Thymus (tissue), 11 donors: ENCODE results near the gene CHST13. TPM values are rescaled to one million over a fixed set of nuclear protein-coding genes. Genes with fewer than 3 reads are reported as not detected.

Experiments used
- DNase-seq, 9 donors: peaks; one replicate each; pipeline ENCODE4 v3.0.0-alpha.2; 2013; ENCODE audit warnings: low spot score in 9 of 9, low read depth in 6 of 9, missing footprints in 1 of 9
- H3K27ac ChIP-seq, 2 donors: one replicate each; pipeline ENCODE4 v1.5.1; 2013; ENCODE audit warnings: control low read depth in 1 of 2, low read depth in 1 of 2, low read length in 1 of 2, mild to moderate bottlenecking in 1 of 2, moderate library complexity in 1 of 2
- H3K27me3 ChIP-seq, 2 donors: one replicate each; pipeline ENCODE4 v1.5.1; 2013; ENCODE audit warnings: low read length in 1 of 2; ENCODE audit not compliant: control insufficient read depth in 2 of 2, insufficient read depth in 1 of 2
- H3K36me3 ChIP-seq, 2 donors: one replicate each; pipeline ENCODE4 v1.5.1; 2013; ENCODE audit warnings: low read length in 1 of 2, mild to moderate bottlenecking in 1 of 2, moderate library complexity in 1 of 2; ENCODE audit not compliant: control insufficient read depth in 2 of 2, insufficient read depth in 2 of 2
- H3K4me1 ChIP-seq, 2 donors: one replicate each; pipeline ENCODE4 v1.5.1; 2013; ENCODE audit warnings: low read length in 2 of 2; ENCODE audit not compliant: control insufficient read depth in 2 of 2, insufficient read depth in 2 of 2
- H3K4me3 ChIP-seq, 2 donors: one replicate each; pipeline ENCODE4 v1.5.1; 2013; ENCODE audit warnings: low read length in 2 of 2, control low read depth in 1 of 2, mild to moderate bottlenecking in 1 of 2
- H3K9me3 ChIP-seq, 2 donors: one replicate each; pipeline ENCODE4 v1.5.1; 2013; ENCODE audit warnings: low read length in 1 of 2, mild to moderate bottlenecking in 1 of 2; ENCODE audit not compliant: control insufficient read depth in 2 of 2, insufficient read depth in 1 of 2
- WGBS: extraction: QIAGEN DNeasy Blood & Tissue Kit; methylation state at CpG from one replicate; pipeline ENCODE4 v1.1.7; 2013; 5-methylcytosine and 5-hydroxymethylcytosine counted together
- polyA plus RNA-seq: library from polyadenylated mRNA; stranded (reverse); fragments of 200-250 nt; gene quantifications from one replicate; pipeline ENCODE4 v1.2.3, GENCODE V29; 2013
- total RNA-seq: library from RNA; stranded (reverse); fragments of 120-200 nt; gene quantifications from one replicate; pipeline ENCODE4 v1.2.4, GENCODE V29; 2013
- donor health status: healthy.

CHST13 gene
- total and polyA plus RNA-seq, 2 donors = 0.38 to 0.39 TPM

DNA sequence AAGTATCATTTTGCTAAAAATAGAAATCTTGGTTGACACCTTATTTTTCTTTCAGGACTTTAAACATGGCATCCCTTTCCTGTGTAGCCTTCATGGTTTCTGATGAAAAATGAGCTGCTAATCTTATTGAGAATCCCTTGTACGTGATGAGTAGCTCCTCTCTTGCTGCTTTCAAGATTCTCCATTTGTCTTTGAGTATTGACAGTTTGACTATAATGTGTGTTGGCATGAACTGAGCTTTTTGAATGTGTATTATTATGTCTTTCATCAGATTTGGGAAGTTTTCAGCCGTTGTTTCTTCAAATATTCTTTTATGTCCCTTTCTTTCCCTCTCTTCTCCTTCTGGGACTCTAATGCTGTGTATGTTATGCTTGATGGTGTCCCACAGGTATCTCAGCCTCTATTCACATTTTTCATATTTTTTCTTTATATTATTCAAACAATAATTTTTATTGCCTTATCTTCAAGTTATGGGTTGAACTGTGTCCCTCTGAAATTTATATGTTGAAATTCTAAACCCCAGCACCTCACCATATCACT, 38.9 kb downstream of the CHST13 start:
- Histone ChIP-seq H3K4me3 (no peak overlapping the region), H3K4me1 (no peaks in the 10 kb centered on the region)
- 96% methylated on average over 2 of the region's 2 CpGs for WGBS

DNA sequence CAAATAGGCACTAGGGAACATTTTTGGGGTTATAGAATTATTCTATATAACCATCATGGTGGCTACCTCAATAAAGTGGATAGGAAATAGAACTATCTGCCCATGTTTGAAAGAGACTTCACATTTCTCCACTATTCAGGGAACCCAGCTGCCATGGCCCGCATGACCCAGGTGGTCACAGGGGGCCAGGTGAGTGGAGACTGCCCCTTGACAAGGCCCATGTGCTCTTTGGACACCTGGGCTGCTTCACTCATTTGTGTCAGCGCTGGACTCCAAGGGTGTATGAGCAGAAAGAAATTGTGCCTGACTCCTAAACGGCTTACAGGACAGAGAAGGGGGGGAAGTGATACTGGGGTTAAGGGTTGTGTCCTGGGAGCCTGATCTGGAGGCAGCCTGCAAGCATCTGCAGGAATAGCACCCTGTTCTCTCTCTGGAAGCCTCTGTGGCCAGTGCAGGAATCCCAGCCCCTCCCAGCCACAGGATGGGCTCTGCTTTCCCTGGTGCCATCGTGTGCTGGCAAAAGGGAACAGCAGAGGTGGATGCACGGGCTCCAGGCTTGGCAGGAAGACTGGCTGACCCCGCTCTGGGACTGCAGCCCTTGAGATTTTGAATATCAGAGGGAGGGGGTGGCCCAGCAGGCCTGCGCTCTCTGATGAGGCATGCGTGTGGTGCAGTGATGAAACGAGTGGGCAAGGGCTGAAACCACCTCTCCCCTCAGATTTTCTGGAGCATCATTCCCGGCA, 43.9 kb downstream of the CHST13 start:
- H3K27ac ChIP-seq = no peak overlapping the region
- H3K4me3 ChIP-seq = no peak overlapping the region
- H3K9me3 ChIP-seq = no peaks in the 10 kb centered on the region
- H3K36me3 ChIP-seq = no peaks in the 10 kb centered on the region
- WGBS = 91% methylated on average over 10 of the region's 10 CpGs
- DNase-seq = no peak
- no peaks in the 10 kb centered on the region for H3K27me3 ChIP-seq
- no peaks in the 10 kb centered on the region for H3K4me1 ChIP-seq

More for the DNA sequence above, 38.9 kb downstream of the CHST13 start:
- Histone ChIP-seq H3K27ac (no peak overlapping the region), H3K9me3 (no peaks in the 10 kb centered on the region), H3K36me3 (no peaks in the 10 kb centered on the region), H3K27me3 (no peaks in the 10 kb centered on the region)
- no peak for DNase-seq

- no peaks in the 10 kb centered on the region for H3K4me1 ChIP-seq
- H3K27me3 ChIP-seq = no peaks in the 10 kb centered on the region
- H3K27ac ChIP-seq = no peak overlapping the region
- H3K9me3 ChIP-seq = peaks cover 0 to 3% of the 10 kb centered on the region in 2 donors
- DNase-seq = no peak
- H3K4me3 ChIP-seq = no peak overlapping the region
- 89% methylated on average over 3 of the region's 3 CpGs for WGBS
- H3K36me3 ChIP-seq = no peaks in the 10 kb centered on the region
Measured at GRCh38 chr3:126568776-126569342, 44.9 kb downstream of the CHST13 start.

GRCh38 chr3:126569390-126569975, 45.5 kb downstream of the CHST13 start:
- no peak for DNase-seq
- H3K27ac ChIP-seq = no peak overlapping the region
- H3K4me3 ChIP-seq = no peak overlapping the region
- H3K4me1 ChIP-seq = no peaks in the 10 kb centered on the region
- H3K27me3 ChIP-seq = no peaks in the 10 kb centered on the region
- peaks cover 0 to 3% of the 10 kb centered on the region in 2 donors for H3K9me3 ChIP-seq
- H3K36me3 ChIP-seq = no peaks in the 10 kb centered on the region
- 97% methylated on average over 9 of the region's 9 CpGs for WGBS

- no peaks in the 10 kb centered on the region for H3K36me3 ChIP-seq
- no peaks in the 10 kb centered on the region for H3K27me3 ChIP-seq
- H3K27ac ChIP-seq = no peak overlapping the region
- H3K4me3 ChIP-seq = no peak overlapping the region
- WGBS = 90% methylated on average over 6 of the region's 6 CpGs
- H3K9me3 ChIP-seq = peaks cover 0 to 3% of the 10 kb centered on the region in 2 donors
- no peak for DNase-seq
- no peaks in the 10 kb centered on the region for H3K4me1 ChIP-seq
Measured at GRCh38 chr3:126570103-126570541, 46.2 kb downstream of the CHST13 start.

- DNase-seq = no peak
- no peak overlapping the region for H3K4me3 ChIP-seq
- 97% methylated on average over 7 of the region's 7 CpGs for WGBS
Measured at GRCh38 chr3:126571078-126571477, 47.1 kb downstream of the CHST13 start.

DNA sequence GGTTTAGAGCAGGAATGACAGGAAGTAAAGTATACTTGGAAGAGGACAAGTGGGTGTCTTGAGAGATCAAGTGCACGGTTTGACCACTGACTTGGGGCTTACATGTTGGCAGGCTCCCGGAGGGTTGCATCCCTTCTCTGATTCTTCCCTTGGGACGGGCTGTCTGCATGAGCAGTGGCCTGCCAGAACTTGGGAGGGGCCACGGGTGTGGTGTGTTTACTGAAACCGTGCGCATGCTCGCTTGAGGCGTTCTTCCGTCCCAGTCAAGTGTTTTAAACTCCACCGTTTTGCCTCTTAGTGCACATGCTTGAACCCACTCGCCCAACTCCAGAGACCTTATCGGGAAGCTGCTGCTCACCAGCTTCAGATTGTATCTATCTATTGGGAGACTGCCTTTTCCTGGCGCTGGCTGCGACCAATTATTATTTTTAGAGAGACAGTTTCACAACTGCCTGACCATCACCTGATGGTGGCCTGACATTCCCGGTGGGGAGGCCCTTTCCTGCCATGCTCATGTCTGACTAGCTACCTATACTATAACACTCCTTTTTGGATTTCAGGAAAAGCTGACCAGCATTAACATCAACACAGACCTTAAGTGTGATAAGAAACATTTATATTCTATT, 49.6 kb downstream of the CHST13 start:
- Histone ChIP-seq H3K27ac (no peak overlapping the region), H3K4me3 (no peak overlapping the region), H3K36me3 (no peaks in the 10 kb centered on the region), H3K9me3 (peaks cover 0 to 3% of the 10 kb centered on the region in 2 donors), H3K4me1 (peaks cover 3 to 8% of the 10 kb centered on the region in 2 donors), H3K27me3 (no peaks in the 10 kb centered on the region)
- 95% methylated on average over 15 of the region's 15 CpGs for WGBS
- DNase-seq = no peak

More at GRCh38 chr3:126571078-126571477, 47.1 kb downstream of the CHST13 start:
- Histone ChIP-seq H3K36me3 (no peaks in the 10 kb centered on the region), H3K9me3 (peaks cover 0 to 3% of the 10 kb centered on the region in 2 donors), H3K27ac (no peak overlapping the region), H3K27me3 (no peaks in the 10 kb centered on the region), H3K4me1 (no peaks in the 10 kb centered on the region)

DNA sequence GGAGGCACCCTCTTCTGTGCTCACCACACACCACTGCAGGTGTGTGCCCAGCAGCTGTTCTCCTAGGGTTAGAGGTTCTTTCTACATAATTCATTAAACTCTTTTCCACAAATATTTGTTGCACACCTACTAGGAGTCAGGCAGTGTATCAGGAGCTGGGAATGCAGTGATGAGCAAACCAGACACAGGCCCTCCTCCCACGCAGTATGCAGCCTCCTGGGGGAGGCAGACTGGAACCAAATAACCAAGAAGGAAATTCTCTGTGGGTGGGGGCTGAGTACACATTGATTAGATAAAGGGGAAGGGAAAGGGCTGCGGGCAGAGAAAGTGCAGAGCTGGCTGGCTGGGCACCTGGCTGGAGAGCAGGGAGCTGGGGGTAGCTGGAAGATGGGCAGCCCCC, 53.3 kb downstream of the CHST13 start:
- Histone ChIP-seq H3K36me3 (no peaks in the 10 kb centered on the region), H3K27ac (no peak overlapping the region), H3K4me3 (no peak overlapping the region), H3K4me1 (peaks cover 5 to 26% of the 10 kb centered on the region in 2 donors), H3K27me3 (no peaks in the 10 kb centered on the region), H3K9me3 (peaks cover 0 to 3% of the 10 kb centered on the region in 2 donors)
- WGBS = 94% methylated on average over 2 of the region's 2 CpGs
- DNase-seq = peak in 2 of 9 donors; percentile 18 to 24
